ENCODE measurements around the gene KIN.

DNA sequence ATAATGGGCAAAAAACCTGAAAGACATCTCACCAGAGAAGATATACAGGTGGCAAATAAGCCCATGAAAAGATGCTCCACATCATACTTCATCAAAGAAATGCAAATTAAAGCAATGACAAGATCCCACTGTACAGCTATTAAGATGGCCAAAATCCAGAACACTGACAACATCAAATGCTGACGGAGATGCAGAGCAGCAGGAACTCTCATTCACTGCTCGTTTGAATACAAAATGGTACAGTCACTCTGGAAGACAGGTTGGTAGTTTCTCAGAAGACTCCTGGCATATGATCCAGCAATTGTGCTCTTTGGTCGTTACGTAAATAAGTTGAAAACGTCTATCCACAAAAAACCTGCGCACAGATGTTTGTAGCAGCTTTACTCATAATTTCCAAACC lies 35.5 kb downstream of the KIN start:
- no peak for TF ChIP-seq POLR2A (IDR thresholded peaks at IDR 0.05)
- TF ChIP-seq, protein P1, sequence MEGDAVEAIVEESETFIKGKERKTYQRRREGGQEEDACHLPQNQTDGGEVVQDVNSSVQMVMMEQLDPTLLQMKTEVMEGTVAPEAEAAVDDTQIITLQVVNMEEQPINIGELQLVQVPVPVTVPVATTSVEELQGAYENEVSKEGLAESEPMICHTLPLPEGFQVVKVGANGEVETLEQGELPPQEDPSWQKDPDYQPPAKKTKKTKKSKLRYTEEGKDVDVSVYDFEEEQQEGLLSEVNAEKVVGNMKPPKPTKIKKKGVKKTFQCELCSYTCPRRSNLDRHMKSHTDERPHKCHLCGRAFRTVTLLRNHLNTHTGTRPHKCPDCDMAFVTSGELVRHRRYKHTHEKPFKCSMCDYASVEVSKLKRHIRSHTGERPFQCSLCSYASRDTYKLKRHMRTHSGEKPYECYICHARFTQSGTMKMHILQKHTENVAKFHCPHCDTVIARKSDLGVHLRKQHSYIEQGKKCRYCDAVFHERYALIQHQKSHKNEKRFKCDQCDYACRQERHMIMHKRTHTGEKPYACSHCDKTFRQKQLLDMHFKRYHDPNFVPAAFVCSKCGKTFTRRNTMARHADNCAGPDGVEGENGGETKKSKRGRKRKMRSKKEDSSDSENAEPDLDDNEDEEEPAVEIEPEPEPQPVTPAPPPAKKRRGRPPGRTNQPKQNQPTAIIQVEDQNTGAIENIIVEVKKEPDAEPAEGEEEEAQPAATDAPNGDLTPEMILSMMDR (IDR thresholded peaks at IDR 0.05), result no peak

Data from gastroesophageal sphincter (tissue), 3 donors.